ENCODE results near the gene SLC5A11. TPM values are rescaled to one million over a fixed set of nuclear protein-coding genes. Genes with fewer than 3 reads are reported as not detected.

SLC5A11 gene
- total RNA-seq, 1 experiment from 2014 or later: 0.51 TPM

DNA sequence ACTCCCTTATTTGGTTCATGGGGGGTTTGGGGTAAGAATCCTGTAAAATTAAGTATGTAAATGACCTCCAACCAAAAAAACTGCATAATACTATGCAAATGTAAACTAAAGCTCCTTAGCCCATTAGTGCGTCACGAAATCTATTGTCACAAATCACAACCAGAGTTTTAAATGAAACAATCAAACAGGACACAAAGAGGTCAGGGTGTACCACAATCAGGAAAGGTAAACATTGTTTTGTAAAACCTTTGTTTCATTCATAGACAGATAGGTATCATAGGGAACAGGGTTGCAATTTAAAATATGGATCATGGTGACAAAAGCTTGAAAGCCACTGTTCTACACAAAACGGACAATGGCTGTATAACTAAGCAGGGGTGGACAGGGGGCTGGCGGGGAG is 108.4 kb downstream of the SLC5A11 start:
- DNase-seq (no peak), ATAC-seq (no peak)
- no peaks in the 10 kb centered on the region for H3K79me2 ChIP-seq (ENCODE audit: low read length)
- no peak overlapping the region for H3K9ac ChIP-seq (ENCODE audit: low read length)
- H4K20me1 ChIP-seq (ENCODE audit: low read length): no peaks in the 10 kb centered on the region
- H3K9me3 ChIP-seq (ENCODE audit: low read length): no peaks in the 10 kb centered on the region
- no peaks in the 10 kb centered on the region for H3K9me2 ChIP-seq (replicated peaks; ENCODE audit: low read length)
- peaks cover 13% of the 10 kb centered on the region; the same call in 1 of the 2 replicates for H3K36me3 ChIP-seq (ENCODE audit: low read depth, low read length)
- no peak overlapping the region for H3K4me3 ChIP-seq (ENCODE audit: low read length)
- H3K4me2 ChIP-seq (ENCODE audit: low read length): no peak overlapping the region
- TF ChIP-seq CTCF (conservative IDR thresholded peaks at IDR 0.05; ENCODE audit: low read depth, low read length) (no peak), EZH2 (IDR thresholded peaks at IDR 0.05; ENCODE audit: low read length, unreplicated experiment) (no peak), EZH2phosphoT487 (IDR thresholded peaks at IDR 0.05; ENCODE audit: borderline replicate concordance, low read length) (no peak)
- H2AFZ ChIP-seq (ENCODE audit: low read length): no peak overlapping the region
- ChIA-PET POLR2A (ENCODE audit: unreplicated experiment) (no interaction called here), CTCF (no interaction called here)
- no peak overlapping the region for H3K27ac ChIP-seq (ENCODE audit: low read length)
- intact Hi-C loops (cut with micrococcal nuclease): no loop called here
- no peaks in the 10 kb centered on the region for H3F3A ChIP-seq (ENCODE audit: low read length, unreplicated experiment)
- no TSS peak for BruUV-seq (replicated peaks)
- no peaks in the 10 kb centered on the region for H3K4me1 ChIP-seq (ENCODE audit: insufficient read depth, low read length)
- no peaks in the 10 kb centered on the region for H3K27me3 ChIP-seq (ENCODE audit: low read length)

DNA sequence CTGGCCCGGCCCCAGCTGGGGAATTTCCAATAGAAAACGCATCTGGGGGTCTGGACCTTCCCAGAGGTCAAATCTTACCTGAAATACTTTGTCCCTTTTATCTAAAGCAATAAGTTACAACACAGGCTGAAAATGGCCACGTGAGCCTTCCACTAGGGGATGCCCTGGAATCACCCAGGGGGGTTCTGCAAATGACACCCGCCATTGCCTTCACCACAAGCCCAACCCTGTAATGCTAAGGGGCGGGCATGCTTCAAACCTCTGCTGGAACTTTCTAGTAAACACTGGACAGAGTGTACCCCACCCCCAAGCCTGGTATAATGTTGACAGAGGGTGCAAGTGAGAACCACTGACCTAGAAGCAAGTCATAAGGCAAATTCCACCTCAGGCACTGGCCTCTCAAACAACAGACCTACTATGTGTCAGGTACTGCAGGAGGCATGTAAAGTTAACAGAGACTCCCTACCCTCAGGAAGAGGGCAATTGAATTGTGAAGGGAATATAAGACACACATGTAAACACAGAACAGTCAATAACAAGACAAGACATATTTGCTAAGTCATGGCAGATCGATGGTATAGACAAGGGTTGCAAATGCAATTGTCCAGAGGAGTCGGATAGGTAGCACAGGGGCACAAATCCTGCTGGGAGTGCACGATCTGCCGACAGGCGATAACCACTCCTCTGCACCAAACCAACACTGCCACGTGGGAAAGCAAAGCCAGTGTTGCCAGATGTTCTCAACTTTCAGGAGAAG is 110.4 kb downstream of the SLC5A11 start:
- Histone ChIP-seq H3K27me3 (ENCODE audit: low read length) (no peaks in the 10 kb centered on the region), H3K36me3 (ENCODE audit: low read depth, low read length) (peaks cover 13% of the 10 kb centered on the region; the same call in 1 of the 2 replicates), H3K79me2 (ENCODE audit: low read length) (no peaks in the 10 kb centered on the region), H4K20me1 (ENCODE audit: low read length) (no peaks in the 10 kb centered on the region), H3K9ac (ENCODE audit: low read length) (no peak overlapping the region), H3K27ac (ENCODE audit: low read length) (no peak overlapping the region), H3K4me3 (ENCODE audit: low read length) (no peak overlapping the region), H3F3A (ENCODE audit: low read length, unreplicated experiment) (no peaks in the 10 kb centered on the region), H3K9me2 (replicated peaks; ENCODE audit: low read length) (no peaks in the 10 kb centered on the region), H3K4me1 (ENCODE audit: insufficient read depth, low read length) (no peaks in the 10 kb centered on the region), H3K9me3 (ENCODE audit: low read length) (no peaks in the 10 kb centered on the region), H2AFZ (ENCODE audit: low read length) (no peak overlapping the region), H3K4me2 (ENCODE audit: low read length) (no peak overlapping the region)
- CTCF ChIA-PET: no interaction called here
- TF ChIP-seq EZH2phosphoT487 (IDR thresholded peaks at IDR 0.05; ENCODE audit: borderline replicate concordance, low read length): no peak
- no peak for TF ChIP-seq CTCF (conservative IDR thresholded peaks at IDR 0.05; ENCODE audit: low read depth, low read length)
- no peak for TF ChIP-seq EZH2 (IDR thresholded peaks at IDR 0.05; ENCODE audit: low read length, unreplicated experiment)
- BruUV-seq (replicated peaks): no TSS peak
- DNase-seq (no peak), ATAC-seq (no peak)
- POLR2A ChIA-PET (ENCODE audit: unreplicated experiment): no interaction called here
- intact Hi-C loops (cut with micrococcal nuclease): no loop called here

DNA sequence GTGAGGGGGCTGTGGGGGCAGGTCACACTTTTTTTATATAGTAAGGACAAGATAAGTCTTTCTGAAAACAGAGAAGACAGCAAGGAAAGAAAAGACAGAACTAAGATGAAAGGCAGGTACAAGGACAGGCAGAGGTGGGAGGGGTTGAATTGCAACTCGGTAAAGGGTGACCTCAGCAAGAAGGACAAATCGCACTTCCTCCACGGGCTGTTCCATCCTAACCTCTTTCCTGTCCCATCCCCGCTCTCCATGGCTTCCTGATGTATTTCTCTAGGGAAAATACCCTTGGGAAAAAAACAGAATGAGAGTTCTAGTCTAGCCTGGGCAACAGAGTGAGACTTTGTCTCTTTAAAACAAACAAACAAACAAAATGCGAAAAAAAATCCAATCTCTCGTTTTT is 112.1 kb downstream of the SLC5A11 start:
- H3K27ac ChIP-seq (ENCODE audit: low read length): no peak overlapping the region
- no peak overlapping the region for H2AFZ ChIP-seq (ENCODE audit: low read length)
- POLR2A ChIA-PET (ENCODE audit: unreplicated experiment): no interaction called here
- ATAC-seq (no peak), DNase-seq (no peak)
- TF ChIP-seq EZH2phosphoT487 (IDR thresholded peaks at IDR 0.05; ENCODE audit: borderline replicate concordance, low read length) (no peak), EZH2 (IDR thresholded peaks at IDR 0.05; ENCODE audit: low read length, unreplicated experiment) (no peak), CTCF (conservative IDR thresholded peaks at IDR 0.05; ENCODE audit: low read depth, low read length) (no peak)
- CTCF ChIA-PET: no interaction called here
- H3K4me1 ChIP-seq (ENCODE audit: insufficient read depth, low read length): no peaks in the 10 kb centered on the region
- intact Hi-C loops (cut with micrococcal nuclease): no loop called here
- H3K4me3 ChIP-seq (ENCODE audit: low read length): no peak overlapping the region
- H3K4me2 ChIP-seq (ENCODE audit: low read length): no peak overlapping the region
- no peaks in the 10 kb centered on the region for H3F3A ChIP-seq (ENCODE audit: low read length, unreplicated experiment)
- no peaks in the 10 kb centered on the region for H3K9me3 ChIP-seq (ENCODE audit: low read length)
- no peaks in the 10 kb centered on the region for H3K9me2 ChIP-seq (replicated peaks; ENCODE audit: low read length)
- BruUV-seq (replicated peaks): no TSS peak
- no peaks in the 10 kb centered on the region for H3K27me3 ChIP-seq (ENCODE audit: low read length)
- peaks cover 11% of the 10 kb centered on the region; the same call in 1 of the 2 replicates for H3K36me3 ChIP-seq (ENCODE audit: low read depth, low read length)
- no peak overlapping the region for H3K9ac ChIP-seq (ENCODE audit: low read length)
- H3K79me2 ChIP-seq (ENCODE audit: low read length): no peaks in the 10 kb centered on the region
- H4K20me1 ChIP-seq (ENCODE audit: low read length): no peaks in the 10 kb centered on the region
